ENCODE measurements around the gene FGGY.
"Not testable (repeated sequence)": the region's sequence is repeated elsewhere in the genome, so short reads cannot be mapped to it uniquely, and the experiment has no call there.

FGGY gene

GRCh38 chr1:59350521-59350920, 53.6 kb downstream of the FGGY start:
- FAIRE-seq (no peak), DNase-seq (ENCODE audit: low spot score) (no peak)

GRCh38 chr1:59352065-59352464, 55.2 kb downstream of the FGGY start:
- DNase-seq (ENCODE audit: low spot score) (no peak), FAIRE-seq (no peak)

GRCh38 chr1:59353453-59353852, 56.6 kb downstream of the FGGY start:
- FAIRE-seq (no peak), DNase-seq (ENCODE audit: low spot score) (no peak)

- DNase-seq (ENCODE audit: low spot score); FAIRE-seq: not testable (repeated sequence)
Observed at GRCh38 chr1:59354239-59354638, 57.3 kb downstream of the FGGY start.

- no peak for FAIRE-seq
- no peak for DNase-seq (ENCODE audit: low spot score)
Observed at GRCh38 chr1:59354709-59355337, 57.9 kb downstream of the FGGY start.

- no peak for DNase-seq (ENCODE audit: low spot score)
- FAIRE-seq = no peak
Observed at GRCh38 chr1:59355361-59355760, 58.5 kb downstream of the FGGY start.

GRCh38 chr1:59356627-59357026, 59.7 kb downstream of the FGGY start:
- FAIRE-seq (no peak), DNase-seq (ENCODE audit: low spot score) (no peak)

- FAIRE-seq (no peak), DNase-seq (ENCODE audit: low spot score) (no peak)
Observed at GRCh38 chr1:59357645-59358320, 60.9 kb downstream of the FGGY start.

- no peak for FAIRE-seq
- no peak for DNase-seq (ENCODE audit: low spot score)
Observed at GRCh38 chr1:59359325-59359724, 62.4 kb downstream of the FGGY start.

- DNase-seq (ENCODE audit: low spot score) = peak; percentile 75
- peak; percentile 5 for FAIRE-seq
Observed at GRCh38 chr1:59360170-59360569, 63.3 kb downstream of the FGGY start.

GRCh38 chr1:59360729-59361128, 63.8 kb downstream of the FGGY start:
- no peak for DNase-seq (ENCODE audit: low spot score)
- no peak for FAIRE-seq

GRCh38 chr1:59361766-59362165, 64.9 kb downstream of the FGGY start:
- FAIRE-seq = no peak
- peak; percentile 68 for DNase-seq (ENCODE audit: low spot score)

- FAIRE-seq = no peak
Observed at GRCh38 chr1:59364037-59364436, 67.1 kb downstream of the FGGY start.

GRCh38 chr1:59366346-59366745, 69.5 kb downstream of the FGGY start:
- FAIRE-seq (no peak), DNase-seq (ENCODE audit: low spot score) (no peak)

More at GRCh38 chr1:59364037-59364436, 67.1 kb downstream of the FGGY start:
- no peak for DNase-seq (ENCODE audit: low spot score)

GRCh38 chr1:59367301-59368007, 70.6 kb downstream of the FGGY start:
- DNase-seq (ENCODE audit: low spot score) = peak; percentile 61
- peak; percentile 48 for FAIRE-seq

- DNase-seq (ENCODE audit: low spot score) = no peak
- FAIRE-seq = no peak
Observed at GRCh38 chr1:59368008-59368670, 71.2 kb downstream of the FGGY start.

- DNase-seq (ENCODE audit: low spot score) (peak; percentile 82), FAIRE-seq (no peak)
Observed at GRCh38 chr1:59375321-59376220, 78.7 kb downstream of the FGGY start.

- FAIRE-seq (no peak), DNase-seq (ENCODE audit: low spot score) (no peak)
Observed at GRCh38 chr1:59377350-59377904, 80.5 kb downstream of the FGGY start.

- FAIRE-seq (no peak), DNase-seq (ENCODE audit: low spot score) (no peak)
Observed at GRCh38 chr1:59378621-59379370, 81.9 kb downstream of the FGGY start.

GRCh38 chr1:59379371-59379728, 82.5 kb downstream of the FGGY start:
- DNase-seq (ENCODE audit: low spot score) = no peak

More at GRCh38 chr1:59379371-59379728, 82.5 kb downstream of the FGGY start:
- FAIRE-seq = no peak
